Measurements from ENCODE around the gene FANK1.

DNA sequence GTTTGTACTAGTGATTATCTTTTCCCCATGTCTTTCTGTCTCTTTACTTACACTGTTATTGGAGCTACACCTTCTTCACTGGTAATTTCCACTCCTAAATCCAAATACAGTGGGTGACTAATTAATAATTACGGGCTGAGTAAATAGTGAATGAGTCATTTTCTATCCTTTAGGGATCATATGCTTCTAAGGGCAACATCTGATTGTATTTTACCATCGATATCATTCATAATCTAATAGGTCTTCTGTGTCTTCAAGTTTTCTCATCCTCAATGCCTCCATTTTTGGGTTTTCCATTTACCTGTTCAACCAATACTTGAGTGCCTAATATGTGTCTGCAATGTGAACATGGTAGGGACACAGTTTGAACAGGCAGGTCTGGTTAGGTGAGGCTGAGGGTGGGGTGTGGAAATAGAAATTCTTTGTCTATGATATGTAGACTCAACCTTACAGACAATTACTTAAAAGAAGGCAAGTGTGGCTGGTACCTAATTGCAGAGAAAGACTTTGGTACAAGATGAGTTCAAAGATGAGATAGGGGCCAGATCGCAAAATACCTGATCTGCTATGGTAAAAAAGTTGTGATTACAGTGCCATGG, 9.4 kb upstream of the FANK1 start:
- TF ChIP-seq CTCF (IDR thresholded peaks at IDR 0.05), result no peak
- no peak for TF ChIP-seq RFX5 (IDR thresholded peaks at IDR 0.05)
- no peak for TF ChIP-seq JUN (IDR thresholded peaks at IDR 0.05)
- no peak for TF ChIP-seq FOSL2 (IDR thresholded peaks at IDR 0.05)
- peak; percentile 54 for TF ChIP-seq FOSL2 (CRISPR knock-in tag; IDR thresholded peaks at IDR 0.05)
